GM21360 (cell line): ENCODE data around the gene ADGRD1.

ENCODE experiments used
- ATAC-seq: cut with Tn5 transposase; IDR thresholded peaks from one replicate; pipeline ENCODE4 v1.9.1; 2021; ENCODE audit warnings: mild to moderate bottlenecking, moderate library complexity; ENCODE audit not compliant: unreplicated experiment

The ADGRD1 gene

GRCh38 chr12:131187602-131188001 lies 233.9 kb downstream of the ADGRD1 start:
- ATAC-seq: no peak

GRCh38 chr12:131188131-131189050 lies 234.7 kb downstream of the ADGRD1 start:
- ATAC-seq: no peak

GRCh38 chr12:131189781-131190180 lies 236.1 kb downstream of the ADGRD1 start:
- no peak for ATAC-seq

GRCh38 chr12:131190965-131191364 lies 237.3 kb downstream of the ADGRD1 start:
- ATAC-seq: no peak
